SK-N-SH (cell line): ENCODE results near the gene ENTPD7. TPM values are rescaled to one million over a fixed set of nuclear protein-coding genes. Genes with fewer than 3 reads are reported as not detected.
A peak's percentile ranks its signal among the peaks of the same experiment; 100 is the strongest.

Experiments
- CTCF ChIA-PET: fragments of 300-600, 350-600 bp; formaldehyde crosslinking; extraction: SDS; loops from one replicate; lab custom pipeline; 2021; lab: Yijun Ruan, JAX
- POLR2A ChIA-PET: fragments of 350-600 bp; sonication (Branson Sonifier 250); formaldehyde crosslinking; extraction: SDS; loops from one replicate; lab custom pipeline; 2020; ENCODE audit warnings: antibody characterized with exemption, inconsistent platforms; lab: Yijun Ruan, JAX
- DNase-seq: peaks from one replicate; pipeline ENCODE4 v3.0.0; 2012
- H2AFZ ChIP-seq: fragments of 200-600 bp; sonication (generic); 2 replicates; pipeline ENCODE4 v1.8.1; 2016; ENCODE audit warnings: antibody characterized with exemption, mild to moderate bottlenecking, low read depth
- H3F3A ChIP-seq: fragments of 200-600 bp; sonication (generic); replicated peaks from 2 replicates; pipeline ENCODE3; 2016; ENCODE audit warnings: antibody characterized with exemption, mild to moderate bottlenecking; ENCODE audit not compliant: insufficient read depth
- H3K27ac ChIP-seq, 2 experiments: fragments of 200-500 bp in 1 of 2; fragments of 200-600 bp in 1 of 2; sonication (Bioruptor generic) in 1 of 2; sonication (generic), shearing (Covaris generic) in 1 of 2; 2 replicates each; pipeline versions ENCODE4 v1.5.1 to v1.6.1; 2014 to 2016; ENCODE audit warnings: low read depth in 2 of 2, inconsistent platforms in 1 of 2, low read length in 1 of 2, mild to moderate bottlenecking in 1 of 2, mixed read lengths in 1 of 2
- H3K27me3 ChIP-seq: fragments of 200-600 bp; sonication (generic), shearing (Covaris generic); 2 replicates; pipeline ENCODE4 v1.6.1; 2016; ENCODE audit warnings: mixed run types; ENCODE audit not compliant: insufficient read depth
- H3K36me3 ChIP-seq, 2 experiments: fragments of 200-500 bp in 1 of 2; fragments of 200-600 bp in 1 of 2; sonication (Bioruptor generic) in 1 of 2; sonication (generic) in 1 of 2; replicated peaks in 1 of 2; 2 replicates each; pipeline versions ENCODE3 to v1.5.1; 2014 to 2016; ENCODE audit warnings: low read length in 1 of 2, mild to moderate bottlenecking in 1 of 2; ENCODE audit not compliant: insufficient read depth in 2 of 2, control insufficient read depth in 1 of 2
- H3K4me1 ChIP-seq, 2 experiments: fragments of 200-500 bp in 1 of 2; fragments of 200-600 bp in 1 of 2; sonication (Bioruptor generic) in 1 of 2; sonication (generic), shearing (Covaris generic) in 1 of 2; 2 replicates each; pipeline versions ENCODE4 v1.5.1 to v1.6.1; 2014 to 2016; ENCODE audit warnings: low read depth in 1 of 2, low read length in 1 of 2, mixed run types in 1 of 2; ENCODE audit not compliant: insufficient read depth in 2 of 2, control insufficient read depth in 1 of 2
- H3K4me2 ChIP-seq: fragments of 200-600 bp; sonication (generic), shearing (Covaris generic); 2 replicates; pipeline ENCODE4 v1.6.1; 2017; ENCODE audit warnings: mixed run types
- H3K4me3 ChIP-seq, 2 experiments: fragments of 200-500 bp in 1 of 2; fragments of 200-600 bp in 1 of 2; sonication (Bioruptor generic) in 1 of 2; sonication (generic), shearing (Covaris generic) in 1 of 2; 2 replicates each; pipeline versions ENCODE4 v1.5.1 to v1.8.1; 2014 to 2016; ENCODE audit warnings: low read depth in 2 of 2, inconsistent platforms in 1 of 2, low read length in 1 of 2, mild to moderate bottlenecking in 1 of 2, mixed read lengths in 1 of 2, moderate library complexity in 1 of 2
- H3K79me2 ChIP-seq: fragments of 200-600 bp; sonication (generic); 2 replicates; pipeline ENCODE4 v1.8.1; 2017; ENCODE audit warnings: mild to moderate bottlenecking; ENCODE audit not compliant: insufficient read depth
- H3K9ac ChIP-seq: fragments of 200-600 bp; sonication (generic); 2 replicates; pipeline ENCODE4 v1.6.1; 2017; ENCODE audit warnings: mixed run types
- H3K9me2 ChIP-seq: fragments of 200-600 bp; sonication (generic); 2 replicates; pipeline ENCODE4 v1.6.1; 2017; ENCODE audit warnings: mixed run types
- H3K9me3 ChIP-seq: fragments of 200-600 bp; sonication (generic); 2 replicates; pipeline ENCODE4 v1.6.1; 2017; ENCODE audit warnings: mixed run types, mild to moderate bottlenecking, moderate library complexity
- H4K20me1 ChIP-seq: fragments of 200-600 bp; sonication (generic); 2 replicates; pipeline ENCODE4 v1.6.1; 2017; ENCODE audit warnings: mild to moderate bottlenecking, mixed run types; ENCODE audit not compliant: insufficient read depth
- EZH2phosphoT487 ChIP-seq: fragments of 200-600 bp; sonication (generic); IDR thresholded peaks from 2 replicates; pipeline ENCODE4 v1.6.1; 2017; ENCODE audit warnings: low read depth, mixed run types, mild to moderate bottlenecking, antibody characterized with exemption, moderate library complexity, borderline replicate concordance
- GATA2 ChIP-seq: sonication (generic); formaldehyde crosslinking; IDR thresholded peaks from 2 replicates; pipeline ENCODE4 v1.5.0; 2020; ENCODE audit warnings: mild to moderate bottlenecking, missing genetic modification reagents
- NRF1 ChIP-seq: IDR thresholded peaks from 2 replicates; pipeline ENCODE4 v1.6.1; 2012; ENCODE audit warnings: low read depth, mild to moderate bottlenecking, low read length
- RCOR1 ChIP-seq: fragments of 150-350 bp; IDR thresholded peaks from 2 replicates; pipeline ENCODE4 v1.6.1; 2017; ENCODE audit warnings: antibody characterized with exemption, low read length
- REST ChIP-seq: IDR thresholded peaks from 2 replicates; pipeline ENCODE4 v1.6.1; 2012; ENCODE audit warnings: mild to moderate bottlenecking, low read depth, low read length, moderate library complexity
- RFX5 ChIP-seq: IDR thresholded peaks from 2 replicates; pipeline ENCODE4 v1.6.1; 2012; ENCODE audit warnings: mild to moderate bottlenecking, improper control_type of control experiment, low read length
- RXRA ChIP-seq: IDR thresholded peaks from 2 replicates; pipeline ENCODE4 v1.4.0; 2012; ENCODE audit warnings: low read depth, mild to moderate bottlenecking, borderline replicate concordance
- WGBS: methylation state at CpG from one replicate; pipeline ENCODE4 v1.1.6; 2017; ENCODE audit warnings: low lambda C conversion rate; 5-methylcytosine and 5-hydroxymethylcytosine counted together
- polyA plus RNA-seq, 3 experiments: library from polyadenylated mRNA; depleted of rRNA; stranded (reverse); fragments of >200 nt; gene quantifications; 2 replicates each; pipeline ENCODE4 v1.2.3, GENCODE V29; 2012

The ENTPD7 gene
- polyA plus RNA-seq, 1 of the 3 experiments (the other 2 are of a cell fraction): 3.9 TPM

GRCh38 chr10:99633832-99634231 is 25.5 kb upstream of the ENTPD7 start:
- Histone ChIP-seq H3K9me3 (no peaks in the 10 kb centered on the region), H3F3A (peaks cover 4% of the 10 kb centered on the region), H3K9ac (no peak overlapping the region), H3K4me2 (no peak overlapping the region), H3K36me3 (no peaks in the 10 kb centered on the region), H3K4me1 (peaks cover 8 to 9% of the 10 kb centered on the region in 2 experiments; a peak in 3 of 4 replicates), H2AFZ (no peak overlapping the region), H3K79me2 (no peaks in the 10 kb centered on the region), H4K20me1 (no peaks in the 10 kb centered on the region), H3K27ac (no peak overlapping the region), H3K4me3 (no peak overlapping the region), H3K9me2 (no peaks in the 10 kb centered on the region), H3K27me3 (no peaks in the 10 kb centered on the region)
- TF ChIP-seq EZH2phosphoT487 (no peak), RFX5 (no peak), GATA2 (peak; percentile 87), RCOR1 (0 out of 2 replicates have a peak, but pooled peaks have one; percentile 48), NRF1 (no peak), REST (no peak)
- peak; percentile 47 for DNase-seq
- CTCF ChIA-PET: interaction anchor here (2.9 to 4.3 kb wide), 2 partner anchors 12 to 22 kb away, joined by 9 to 19 read pairs; partner anchors contain the start of gene SLC25A28
- POLR2A ChIA-PET: interaction anchor here (1.0 kb wide), 1 partner anchor 25 kb away, joined by 3 read pairs; the partner anchor contains the start of gene ENTPD7

- Histone ChIP-seq H3K9me2 (no peaks in the 10 kb centered on the region), H3K79me2 (no peaks in the 10 kb centered on the region), H3F3A (no peaks in the 10 kb centered on the region), H3K4me1 (no peaks in the 10 kb centered on the region), H3K9me3 (no peaks in the 10 kb centered on the region; the same call in 1 of the 2 replicates), H2AFZ (no peak overlapping the region), H3K27me3 (no peaks in the 10 kb centered on the region), H3K4me3 (no peak overlapping the region), H4K20me1 (no peaks in the 10 kb centered on the region), H3K4me2 (no peak overlapping the region), H3K9ac (no peak overlapping the region), H3K27ac (no peak overlapping the region), H3K36me3 (no peaks in the 10 kb centered on the region)
- 64% methylated on average over 2 of the region's 2 CpGs for WGBS
- ChIA-PET POLR2A (no interaction called here), CTCF (interaction anchor here (0.8 to 1.7 kb wide), 2 partner anchors 11 to 212 kb away, joined by 3 to 4 read pairs; no protein-coding TSS in a partner anchor)
- DNase-seq: no peak
- TF ChIP-seq RXRA: no peak
Observed at GRCh38 chr10:99647601-99648151, 11.6 kb upstream of the ENTPD7 start.
